K562 (cell line): ENCODE data around the gene KMT2E. TPM values are rescaled to one million over a fixed set of nuclear protein-coding genes. Genes with fewer than 3 reads are reported as not detected.

Experiments used
- ATF2 ChIP-seq: sonication (generic); formaldehyde crosslinking; IDR thresholded peaks from 2 replicates; pipeline ENCODE4 v1.8.1; 2022; ENCODE audit warnings: missing genetic modification reagents
- ATF7 ChIP-seq: fragments of 450-650 bp; IDR thresholded peaks from 2 replicates; pipeline ENCODE4 v1.7.1; 2014; ENCODE audit warnings: mild to moderate bottlenecking, moderate library complexity
- CLOCK ChIP-seq: fragments of 250-450 bp; sonication (Bioruptor Pico); IDR thresholded peaks from 2 replicates; pipeline ENCODE4 v1.4.0; 2020; ENCODE audit warnings: mild to moderate bottlenecking, moderate library complexity, borderline replicate concordance
- CSDE1 ChIP-seq, 2 experiments: fragments of 450-650 bp; IDR thresholded peaks; 2 replicates each; pipeline ENCODE4 v1.6.1; 2016; ENCODE audit warnings: mild to moderate bottlenecking in 1 of 2
- FIP1L1 ChIP-seq: fragments of 200-400 bp; formaldehyde crosslinking; IDR thresholded peaks from 2 replicates; pipeline ENCODE4 v1.6.1; 2018; ENCODE audit warnings: mild to moderate bottlenecking, low read depth, low read length; ENCODE audit not compliant: poor library complexity, severe bottlenecking
- GTF2F1 ChIP-seq: IDR thresholded peaks from 2 replicates; pipeline ENCODE4 v1.6.1; 2011; ENCODE audit warnings: low read depth, low read length, improper control_type of control experiment
- HIVEP1 ChIP-seq: fragments of 250-450 bp; sonication (Bioruptor Pico); IDR thresholded peaks from 2 replicates; pipeline ENCODE4 v1.4.0; 2020; ENCODE audit warnings: mild to moderate bottlenecking
- LARP7 ChIP-seq: fragments of 450-650 bp; IDR thresholded peaks from 2 replicates; pipeline ENCODE4 v1.6.1; 2016
- MTA1 ChIP-seq: fragments of 450-650 bp; IDR thresholded peaks from 2 replicates; pipeline ENCODE4 v1.6.1; 2017; ENCODE audit warnings: borderline replicate concordance
- MTA3 ChIP-seq: fragments of 450-650 bp; formaldehyde crosslinking; IDR thresholded peaks from 2 replicates; pipeline ENCODE4 v1.6.1; 2017; ENCODE audit warnings: mild to moderate bottlenecking, borderline replicate concordance
- NFE2 ChIP-seq: IDR thresholded peaks from 2 replicates; pipeline ENCODE4 v1.6.1; 2014; ENCODE audit warnings: antibody characterized with exemption, low read depth
- POLR2G ChIP-seq: fragments of 200-400 bp; formaldehyde crosslinking; IDR thresholded peaks from 2 replicates; pipeline ENCODE4 v1.6.1; 2017; ENCODE audit warnings: low read depth, mild to moderate bottlenecking, antibody characterized with exemption, low read length, moderate library complexity
- PRPF4 ChIP-seq: fragments of 200-400 bp; formaldehyde crosslinking; IDR thresholded peaks from one replicate; pipeline ENCODE4 v1.6.1; 2017; ENCODE audit warnings: low read length, low read depth, mild to moderate bottlenecking; ENCODE audit not compliant: insufficient read depth, poor library complexity, severe bottlenecking
- PTRF ChIP-seq: fragments of 450-650 bp; IDR thresholded peaks from 2 replicates; pipeline ENCODE4 v1.6.1; 2016; ENCODE audit warnings: mild to moderate bottlenecking, missing genetic modification characterization, missing compliant biosample characterization
- RBFOX2 ChIP-seq: fragments of 200-400 bp; formaldehyde crosslinking; IDR thresholded peaks from 2 replicates; pipeline ENCODE4 v1.6.1; 2017; ENCODE audit warnings: low read depth, mild to moderate bottlenecking, low read length, moderate library complexity
- STAG1 ChIP-seq: sonication (generic); formaldehyde crosslinking; IDR thresholded peaks from 2 replicates; pipeline ENCODE4 v1.5.0; 2020; ENCODE audit warnings: missing genetic modification reagents, borderline replicate concordance
- THAP7 ChIP-seq: fragments of 250-450 bp; sonication (Bioruptor Pico); IDR thresholded peaks from 2 replicates; pipeline ENCODE4 v1.5.0; 2021
- ZBTB12 ChIP-seq: fragments of 250-450 bp; sonication (Bioruptor Pico); IDR thresholded peaks from 2 replicates; pipeline ENCODE4 v1.4.0; 2020
- ZNF347 ChIP-seq: fragments of 450-650 bp; formaldehyde crosslinking; IDR thresholded peaks from 2 replicates; pipeline ENCODE4 v1.4.0; 2020; ENCODE audit warnings: low read depth, mild to moderate bottlenecking, moderate library complexity
- ZNF384 ChIP-seq: IDR thresholded peaks from 2 replicates; pipeline ENCODE4 v1.6.1; 2012; ENCODE audit warnings: low read depth, low read length, improper control_type of control experiment
- ZNF398 ChIP-seq: fragments of 250-450 bp; sonication (Bioruptor Pico); IDR thresholded peaks from 2 replicates; pipeline ENCODE4 v1.8.0; 2021; ENCODE audit warnings: moderate library complexity, mild to moderate bottlenecking, inconsistent platforms
- ZNF644 ChIP-seq: fragments of 200-800 bp; sonication (Bioruptor generic); IDR thresholded peaks from 2 replicates; pipeline ENCODE4 v1.6.1; 2016; ENCODE audit warnings: low read depth, missing genetic modification characterization, missing compliant biosample characterization
- polyA plus RNA-seq, 8 experiments: library from polyadenylated mRNA; depleted of rRNA in 4 of 8; stranded (reverse) in 5 of 8; unstranded in 3 of 8; fragments of >200 nt; fragmentation: Nextera tagmentation in 2 of 8; fragmentation: Illumina TruSeq in 1 of 8; extraction: Ambion mirVana in 2 of 8; extraction: Trizol in 1 of 8; gene quantifications; 2 replicates each; pipeline versions ENCODE4 v1.2.1 to v1.2.3, GENCODE V29; 2011 to 2014; ENCODE audit warnings: inconsistent platforms in 1 of 8, missing spikeins in 1 of 8
- total RNA-seq, 7 experiments: library from RNA; depleted of rRNA in 6 of 7; stranded (reverse); fragments of >200 nt in 6 of 7; fragmentation: Illumina TruSeq in 2 of 7; extraction: Trizol in 2 of 7; gene quantifications; 2 replicates each; pipeline versions ENCODE4 v1.2.1 to v1.2.3, GENCODE V29; 2011 to 2021; ENCODE audit warnings: low replicate concordance in 1 of 7

The KMT2E gene
- total and polyA plus RNA-seq, 9 of the 15 experiments (the other 6 are each of a cell fraction or from before 2014, with no cell fraction given) = 8.9 to 55.3 (median 38.1) TPM

- TF ChIP-seq ZBTB12 (CRISPR knock-in tag) (no peak), NFE2 (peak; percentile 88), RBFOX2 (0 out of 2 replicates have a peak, but pooled peaks have one; percentile 17), LARP7 (no peak), ZNF398 (CRISPR knock-in tag) (no peak), CSDE1 (IDR thresholded peaks at IDR 0.05) (no peak), ATF2 (no peak), MTA1 (no peak), GTF2F1 (no peak), THAP7 (no peak), PRPF4 (no peak), FIP1L1 (no peak), ZNF644 (no peak), MTA3 (0 out of 2 replicates have a peak, but pooled peaks have one; percentile 25), ZNF347 (CRISPR knock-in tag) (no peak), ZNF384 (no peak), PTRF (no peak), STAG1 (CRISPR knock-in tag) (no peak), ATF7 (no peak; the same call in 1 of the 2 replicates), CLOCK (CRISPR knock-in tag) (no peak), POLR2G (no peak), HIVEP1 (CRISPR knock-in tag) (no peak)
Observed at GRCh38 chr7:105131033-105131656, 117.1 kb downstream of the KMT2E start (continued).
